ENCODE data around the gene SPA17. TPM values are rescaled to one million over a fixed set of nuclear protein-coding genes. Genes with fewer than 3 reads are reported as not detected.

Gene SPA17
- total RNA-seq, 1 experiment from 2014 or later, result 14.0 TPM

- CTCF ChIA-PET, result no interaction called here
- POLR2A ChIA-PET (ENCODE audit: unreplicated experiment), result no interaction called here
These were observed 44.3 kb downstream of the SPA17 start for GRCh38 chr11:124717786-124718651.

GRCh38 chr11:124718801-124719200 lies 45.1 kb downstream of the SPA17 start:
- TF ChIP-seq CTCF (conservative IDR thresholded peaks at IDR 0.05; ENCODE audit: low read depth, low read length), result no peak
- no peak for TF ChIP-seq EZH2 (IDR thresholded peaks at IDR 0.05; ENCODE audit: low read length, unreplicated experiment)
- TF ChIP-seq EZH2phosphoT487 (IDR thresholded peaks at IDR 0.05; ENCODE audit: borderline replicate concordance, low read length), result no peak
- CTCF ChIA-PET, result no interaction called here
- H4K20me1 ChIP-seq (ENCODE audit: low read length), result no peaks in the 10 kb centered on the region
- H3K9ac ChIP-seq (ENCODE audit: low read length), result no peak overlapping the region
- no peaks in the 10 kb centered on the region for H3K9me2 ChIP-seq (replicated peaks; ENCODE audit: low read length)
- no peaks in the 10 kb centered on the region for H3K36me3 ChIP-seq (ENCODE audit: low read depth, low read length)
- no peaks in the 10 kb centered on the region for H3K9me3 ChIP-seq (ENCODE audit: low read length)
- H3K79me2 ChIP-seq (ENCODE audit: low read length), result no peaks in the 10 kb centered on the region
- POLR2A ChIA-PET (ENCODE audit: unreplicated experiment), result no interaction called here
- H3K27ac ChIP-seq (ENCODE audit: low read length), result no peak overlapping the region
- peak overlapping the region; percentile 72 for H3K4me3 ChIP-seq (ENCODE audit: low read length)
- ATAC-seq, result no peak
- intact Hi-C loops (cut with micrococcal nuclease), result no loop called here
- DNase-seq, result no peak
- no peaks in the 10 kb centered on the region for H3F3A ChIP-seq (ENCODE audit: low read length, unreplicated experiment)
- H3K4me1 ChIP-seq (ENCODE audit: insufficient read depth, low read length), result peaks cover 9% of the 10 kb centered on the region
- H2AFZ ChIP-seq (ENCODE audit: low read length), result peak overlapping the region; percentile 92; the same call in 1 of the 2 replicates
- BruUV-seq (replicated peaks), result no TSS peak
- H3K4me2 ChIP-seq (ENCODE audit: low read length), result peak overlapping the region; percentile 98
- peaks cover 3% of the 10 kb centered on the region; the same call in 1 of the 2 replicates for H3K27me3 ChIP-seq (ENCODE audit: low read length)

More at GRCh38 chr11:124717786-124718651, 44.3 kb downstream of the SPA17 start:
- Histone ChIP-seq H3K4me2 (ENCODE audit: low read length) (peak overlapping the region; percentile 98), H2AFZ (ENCODE audit: low read length) (peak overlapping the region; percentile 92), H3F3A (ENCODE audit: low read length, unreplicated experiment) (no peaks in the 10 kb centered on the region), H3K4me1 (ENCODE audit: insufficient read depth, low read length) (peaks cover 9% of the 10 kb centered on the region), H4K20me1 (ENCODE audit: low read length) (no peaks in the 10 kb centered on the region), H3K36me3 (ENCODE audit: low read depth, low read length) (no peaks in the 10 kb centered on the region), H3K9ac (ENCODE audit: low read length) (peak overlapping the region; percentile 6; the same call in 1 of the 2 replicates), H3K9me2 (replicated peaks; ENCODE audit: low read length) (no peaks in the 10 kb centered on the region), H3K79me2 (ENCODE audit: low read length) (no peaks in the 10 kb centered on the region), H3K9me3 (ENCODE audit: low read length) (no peaks in the 10 kb centered on the region), H3K27me3 (ENCODE audit: low read length) (peaks cover 3% of the 10 kb centered on the region; the same call in 1 of the 2 replicates), H3K27ac (ENCODE audit: low read length) (no peak overlapping the region), H3K4me3 (ENCODE audit: low read length) (peak overlapping the region; percentile 72)
- intact Hi-C loops (cut with micrococcal nuclease), result no loop called here
- peak; percentile 85 for ATAC-seq
- no peak for TF ChIP-seq EZH2phosphoT487 (IDR thresholded peaks at IDR 0.05; ENCODE audit: borderline replicate concordance, low read length)
- no peak for TF ChIP-seq EZH2 (IDR thresholded peaks at IDR 0.05; ENCODE audit: low read length, unreplicated experiment)
- TF ChIP-seq CTCF (conservative IDR thresholded peaks at IDR 0.05; ENCODE audit: low read depth, low read length), result no peak
- DNase-seq, result peak; percentile 52
- BruUV-seq (replicated peaks), result no TSS peak

DNA sequence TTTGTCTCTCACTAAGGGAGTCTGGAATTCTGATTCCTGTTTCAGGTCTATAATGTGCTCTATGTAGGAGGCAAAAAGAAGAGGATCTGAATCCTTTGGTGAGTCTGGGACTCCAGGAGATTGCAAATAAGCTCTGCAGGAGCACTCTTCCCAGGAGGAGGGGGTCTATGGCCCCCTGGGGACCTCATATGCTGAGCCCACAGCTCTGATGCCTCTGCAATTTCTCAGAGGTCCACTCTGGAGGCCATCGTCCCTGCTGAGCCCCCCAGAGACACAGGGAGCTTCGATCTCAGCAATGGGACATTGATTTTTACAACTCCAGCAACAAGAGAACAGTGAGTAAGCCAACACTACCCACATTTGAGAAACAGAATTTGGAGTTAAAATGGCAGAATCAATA lies 45.8 kb downstream of the SPA17 start:
- H3K4me3 ChIP-seq (ENCODE audit: low read length), result no peak overlapping the region
- H3K36me3 ChIP-seq (ENCODE audit: low read depth, low read length), result no peaks in the 10 kb centered on the region
- peaks cover 9% of the 10 kb centered on the region for H3K4me1 ChIP-seq (ENCODE audit: insufficient read depth, low read length)
- H4K20me1 ChIP-seq (ENCODE audit: low read length), result no peaks in the 10 kb centered on the region
- peaks cover 3% of the 10 kb centered on the region; the same call in 1 of the 2 replicates for H3K27me3 ChIP-seq (ENCODE audit: low read length)
- ATAC-seq (no peak), DNase-seq (no peak)
- no TSS peak for BruUV-seq (replicated peaks)
- no peaks in the 10 kb centered on the region for H3K9me3 ChIP-seq (ENCODE audit: low read length)
- no peak overlapping the region for H2AFZ ChIP-seq (ENCODE audit: low read length)
- ChIA-PET CTCF (interaction anchor here (0.6 kb wide), 1 partner anchor 152 kb away, joined by 3 read pairs; no protein-coding TSS in a partner anchor), POLR2A (ENCODE audit: unreplicated experiment) (interaction anchor here (0.6 kb wide), 1 partner anchor 157 kb away, joined by 3 read pairs; no protein-coding TSS in a partner anchor)
- H3K4me2 ChIP-seq (ENCODE audit: low read length), result no peak overlapping the region
- H3K27ac ChIP-seq (ENCODE audit: low read length), result no peak overlapping the region
- intact Hi-C loops (cut with micrococcal nuclease), result no loop called here
- TF ChIP-seq EZH2phosphoT487 (IDR thresholded peaks at IDR 0.05; ENCODE audit: borderline replicate concordance, low read length), result no peak
- TF ChIP-seq CTCF (conservative IDR thresholded peaks at IDR 0.05; ENCODE audit: low read depth, low read length), result no peak
- TF ChIP-seq EZH2 (IDR thresholded peaks at IDR 0.05; ENCODE audit: low read length, unreplicated experiment), result no peak
- H3K9me2 ChIP-seq (replicated peaks; ENCODE audit: low read length), result no peaks in the 10 kb centered on the region
- no peaks in the 10 kb centered on the region for H3F3A ChIP-seq (ENCODE audit: low read length, unreplicated experiment)
- no peak overlapping the region for H3K9ac ChIP-seq (ENCODE audit: low read length)
- H3K79me2 ChIP-seq (ENCODE audit: low read length), result no peaks in the 10 kb centered on the region

Data from PC-3 (cell line).